Uterus (tissue), 4 donors: Measurements from ENCODE around the gene NYAP1. TPM values are rescaled to one million over a fixed set of nuclear protein-coding genes. Genes with fewer than 3 reads are reported as not detected.
A peak's percentile ranks its signal among the peaks of the same experiment; 100 is the strongest.

Experiments
- DNase-seq, 2 donors: peaks; one replicate each; pipeline ENCODE4 v3.0.0-alpha.2; 2019 to 2020
- H3K27ac ChIP-seq, 2 donors: fragments of 200-600 bp; sonication (generic); 1 replicate in 1 of 2; 2 replicates in 1 of 2; pipeline ENCODE4 v1.5.1; 2016 to 2018
- H3K27me3 ChIP-seq, 2 donors: fragments of 200-600 bp; sonication (generic); one replicate each; pipeline ENCODE4 v1.5.1; 2018 to 2019; ENCODE audit warnings: control low read depth in 1 of 2
- H3K36me3 ChIP-seq, 2 donors: fragments of 200-600 bp; sonication (generic); one replicate each; pipeline ENCODE4 v1.5.1; 2019; ENCODE audit warnings: control low read depth in 1 of 2
- H3K4me1 ChIP-seq, 2 donors: fragments of 200-600 bp; sonication (generic); one replicate each; pipeline ENCODE4 v1.5.1; 2018 to 2019; ENCODE audit warnings: control low read depth in 1 of 2
- H3K4me3 ChIP-seq, 2 donors: fragments of 200-600 bp; sonication (generic); 1 replicate in 1 of 2; 2 replicates in 1 of 2; pipeline ENCODE4 v1.5.1; 2018 to 2019; ENCODE audit warnings: mild to moderate bottlenecking in 1 of 2
- H3K9me3 ChIP-seq, 2 donors: fragments of 200-600 bp; sonication (generic); one replicate each; pipeline ENCODE4 v1.5.1; 2019; ENCODE audit warnings: control low read depth in 1 of 2
- CTCF ChIP-seq, 4 experiments: fragments of 200-600 bp in 2 of 4; fragments of 450-650 bp in 2 of 4; sonication (generic) in 2 of 4; IDR thresholded peaks; one replicate each; pipeline ENCODE4 v1.5.1; 2016 to 2019; ENCODE audit warnings: antibody characterized with exemption in 4 of 4, mild to moderate bottlenecking in 2 of 4, moderate library complexity in 1 of 4
- POLR2A ChIP-seq, 2 donors: fragments of 450-650 bp; IDR thresholded peaks; one replicate each; pipeline ENCODE4 v1.6.1; 2016; ENCODE audit warnings: antibody characterized with exemption in 2 of 2, mild to moderate bottlenecking in 1 of 2, moderate library complexity in 1 of 2
- intact Hi-C: fragments of 100-400 bp; cut with DNase I; formaldehyde crosslinking; loops from one replicate; pipeline ENCODE4 v1.15.1; 2023; ENCODE audit warnings: low total_unique reads
- total RNA-seq, 4 donors: library from RNA; depleted of rRNA in 3 of 4; stranded (reverse); fragments of >200 nt in 3 of 4; gene quantifications; one replicate each; pipeline versions ENCODE4 v1.1.0 to v1.2.4, GENCODE V29; 2014 to 2023
- donor health status: DM: yes; HTN: yes; CAD: no.

The NYAP1 gene
- total RNA-seq, 4 donors from 2014 or later, result 0.29 to 6.5 (median 2.4) TPM

- H3K4me3 ChIP-seq, result no peak overlapping the region
- H3K36me3 ChIP-seq, result no peaks in the 10 kb centered on the region
- H3K9me3 ChIP-seq, result no peaks in the 10 kb centered on the region
- DNase-seq, result peak; percentile 41 to 61
- TF ChIP-seq POLR2A (IDR thresholded peaks at IDR 0.05) (no peak), CTCF (IDR thresholded peaks at IDR 0.05) (no peak)
- H3K27ac ChIP-seq, result no peak overlapping the region
- intact Hi-C loops, result no loop called here
- H3K4me1 ChIP-seq, result no peaks in the 10 kb centered on the region
- H3K27me3 ChIP-seq, result no peaks in the 10 kb centered on the region
These were observed 25.5 kb downstream of the NYAP1 start for GRCh38 chr7:100509231-100509630.

GRCh38 chr7:100510437-100511239 lies 26.9 kb downstream of the NYAP1 start:
- no peak for DNase-seq
- H3K27me3 ChIP-seq, result no peaks in the 10 kb centered on the region
- no peak overlapping the region for H3K27ac ChIP-seq
- H3K9me3 ChIP-seq, result no peaks in the 10 kb centered on the region
- no peaks in the 10 kb centered on the region for H3K36me3 ChIP-seq
- H3K4me3 ChIP-seq, result no peak overlapping the region
- intact Hi-C loops, result no loop called here
- TF ChIP-seq POLR2A (IDR thresholded peaks at IDR 0.05) (no peak), CTCF (IDR thresholded peaks at IDR 0.05) (no peak)
- H3K4me1 ChIP-seq, result no peaks in the 10 kb centered on the region

- H3K9me3 ChIP-seq, result no peaks in the 10 kb centered on the region
- H3K27ac ChIP-seq, result no peak overlapping the region
- H3K4me1 ChIP-seq, result no peaks in the 10 kb centered on the region
- TF ChIP-seq POLR2A (IDR thresholded peaks at IDR 0.05) (no peak), CTCF (IDR thresholded peaks at IDR 0.05) (no peak)
- no peaks in the 10 kb centered on the region for H3K36me3 ChIP-seq
- intact Hi-C loops, result no loop called here
- H3K4me3 ChIP-seq, result no peak overlapping the region
- H3K27me3 ChIP-seq, result no peaks in the 10 kb centered on the region
- DNase-seq, result no peak
These were observed 29.6 kb downstream of the NYAP1 start for GRCh38 chr7:100513212-100513810.

- no peaks in the 10 kb centered on the region for H3K9me3 ChIP-seq
- no peak overlapping the region for H3K27ac ChIP-seq
- H3K36me3 ChIP-seq, result no peaks in the 10 kb centered on the region
- intact Hi-C loops, result no loop called here
- no peaks in the 10 kb centered on the region for H3K27me3 ChIP-seq
- no peaks in the 10 kb centered on the region for H3K4me1 ChIP-seq
- H3K4me3 ChIP-seq, result no peak overlapping the region
- no peak for TF ChIP-seq CTCF (IDR thresholded peaks at IDR 0.05)
- no peak for TF ChIP-seq POLR2A (IDR thresholded peaks at IDR 0.05)
- DNase-seq, result no peak
These were observed 31.4 kb downstream of the NYAP1 start for GRCh38 chr7:100515072-100515532.

GRCh38 chr7:100516135-100516812 lies 32.5 kb downstream of the NYAP1 start:
- peak; percentile 45 to 55 for DNase-seq
- no peak overlapping the region for H3K27ac ChIP-seq
- intact Hi-C loops, result no loop called here
- no peaks in the 10 kb centered on the region for H3K36me3 ChIP-seq
- no peaks in the 10 kb centered on the region for H3K9me3 ChIP-seq
- H3K4me3 ChIP-seq, result no peak overlapping the region
- H3K27me3 ChIP-seq, result no peaks in the 10 kb centered on the region
- H3K4me1 ChIP-seq, result no peaks in the 10 kb centered on the region
- TF ChIP-seq POLR2A (IDR thresholded peaks at IDR 0.05), result no peak
